ENCODE results near the gene BTF3. TPM values are rescaled to one million over a fixed set of nuclear protein-coding genes. Genes with fewer than 3 reads are reported as not detected.

Gene BTF3
- polyA plus RNA-seq, 3 donors: 486 to 559 (median 512) TPM

- Histone ChIP-seq H3K27ac (ENCODE audit: low read depth in 1 of 2, low read length in 2 of 2) (no peak overlapping the region), H3K27me3 (ENCODE audit: control insufficient read depth in 2 of 2, insufficient read depth in 2 of 2, low read length in 2 of 2) (no peaks in the 10 kb centered on the region), H3K79me2 (ENCODE audit: insufficient read depth, low read length) (no peaks in the 10 kb centered on the region), H3K9ac (ENCODE audit: insufficient read depth, low read length, poor library complexity, severe bottlenecking) (no peak overlapping the region), H3K36me3 (replicated peaks in 1 of 2; ENCODE audit: control insufficient read depth in 1 of 2, insufficient read depth in 2 of 2, low read length in 2 of 2) (no peaks in the 10 kb centered on the region), H3K9me3 (replicated peaks in 1 of 2; ENCODE audit: control insufficient read depth in 1 of 2, insufficient read depth in 1 of 2, low read length in 2 of 2) (no peaks in the 10 kb centered on the region), H3K4me1 (ENCODE audit: control insufficient read depth in 1 of 2, insufficient read depth in 2 of 2, low read length in 2 of 2) (no peaks in the 10 kb centered on the region), H4K20me1 (ENCODE audit: insufficient read depth, low read length) (no peaks in the 10 kb centered on the region), H3K4me3 (replicated peaks in 1 of 3; ENCODE audit: low read depth in 2 of 3, low read length in 3 of 3) (no peak overlapping the region), H3K4me2 (replicated peaks; ENCODE audit: extremely low read depth, low read length, poor library complexity, severe bottlenecking) (no peak overlapping the region), H2AFZ (ENCODE audit: insufficient read depth, low read depth, low read length, poor library complexity, severe bottlenecking) (no peak overlapping the region)
- Mint-ChIP-seq H3K36me3 (peaks cover under 1 to 2% of the 10 kb centered on the region in 2 donors), H3K4me3 (no peak overlapping the region), H3K27me3 (ENCODE audit: low read depth in 3 of 3) (peaks cover 0 to 2% (median 1%) of the 10 kb centered on the region in 3 donors), H3K4me1 (peaks cover 7% of the 10 kb centered on the region), H3K27ac (peak overlapping the region in 1 of 7 donors; percentile 70), H3K9me3 (no peaks in the 10 kb centered on the region)
- intact Hi-C loops (cut with micrococcal nuclease): no loop called here
- no peak for DNase-seq
- 92% methylated on average over 1 of the region's 3 CpGs for WGBS (ENCODE audit: insufficient coverage)
- TF ChIP-seq CTCF (IDR thresholded peaks at IDR 0.05): no peak
Observed at GRCh38 chr5:73513996-73514395, 15.8 kb downstream of the BTF3 start.

- H3K9me3 ChIP-seq (replicated peaks in 1 of 2; ENCODE audit: control insufficient read depth in 1 of 2, insufficient read depth in 1 of 2, low read length in 2 of 2): no peaks in the 10 kb centered on the region
- TF ChIP-seq CTCF (IDR thresholded peaks at IDR 0.05): no peak
- no peak for DNase-seq
- no peaks in the 10 kb centered on the region for H3K27me3 ChIP-seq (ENCODE audit: control insufficient read depth in 2 of 2, insufficient read depth in 2 of 2, low read length in 2 of 2)
- H3K27ac ChIP-seq (ENCODE audit: low read depth in 1 of 2, low read length in 2 of 2): no peak overlapping the region
- WGBS (ENCODE audit: insufficient coverage): 80% methylated on average over 1 of the region's 2 CpGs
- Mint-ChIP-seq H3K4me3 (no peak overlapping the region), H3K27ac (no peak overlapping the region), H3K36me3 (no peaks in the 10 kb centered on the region), H3K9me3 (no peaks in the 10 kb centered on the region), H3K4me1 (peaks cover 9% of the 10 kb centered on the region), H3K27me3 (ENCODE audit: low read depth in 3 of 3) (peaks cover 0 to 3% (median 1%) of the 10 kb centered on the region in 3 donors)
- no peaks in the 10 kb centered on the region for H4K20me1 ChIP-seq (ENCODE audit: insufficient read depth, low read length)
- no peaks in the 10 kb centered on the region for H3K4me1 ChIP-seq (ENCODE audit: control insufficient read depth in 1 of 2, insufficient read depth in 2 of 2, low read length in 2 of 2)
- no peak overlapping the region for H3K4me3 ChIP-seq (replicated peaks in 1 of 3; ENCODE audit: low read depth in 2 of 3, low read length in 3 of 3)
- no peak overlapping the region for H3K4me2 ChIP-seq (replicated peaks; ENCODE audit: extremely low read depth, low read length, poor library complexity, severe bottlenecking)
- no peaks in the 10 kb centered on the region for H3K79me2 ChIP-seq (ENCODE audit: insufficient read depth, low read length)
- no peaks in the 10 kb centered on the region for H3K36me3 ChIP-seq (replicated peaks in 1 of 2; ENCODE audit: control insufficient read depth in 1 of 2, insufficient read depth in 2 of 2, low read length in 2 of 2)
- H3K9ac ChIP-seq (ENCODE audit: insufficient read depth, low read length, poor library complexity, severe bottlenecking): no peak overlapping the region
- H2AFZ ChIP-seq (ENCODE audit: insufficient read depth, low read depth, low read length, poor library complexity, severe bottlenecking): no peak overlapping the region
- intact Hi-C loops (cut with micrococcal nuclease): no loop called here
Observed at GRCh38 chr5:73514418-73514817, 16.2 kb downstream of the BTF3 start.

Measured in CD14-positive monocyte (primary cell).